Karpas-422 (cell line): Measurements from ENCODE around the gene XRN2. TPM values are rescaled to one million over a fixed set of nuclear protein-coding genes. Genes with fewer than 3 reads are reported as not detected.

Source experiments
- DNase-seq: peaks from one replicate; pipeline ENCODE4 v3.0.0-alpha.2; 2015
- H2AFZ ChIP-seq: fragments of 200-600 bp; sonication (generic); 2 replicates; pipeline ENCODE4 v1.6.1; 2014; ENCODE audit warnings: antibody characterized with exemption, low read length, mixed read lengths
- H3K27ac ChIP-seq: fragments of 200-600 bp; sonication (generic); 2 replicates; pipeline ENCODE4 v1.5.1; 2014; ENCODE audit warnings: mild to moderate bottlenecking, low read length, moderate library complexity
- H3K27me3 ChIP-seq: fragments of 200-600 bp; sonication (generic); 2 replicates; pipeline ENCODE4 v1.6.1; 2014; ENCODE audit warnings: low read length, mixed read lengths
- H3K36me3 ChIP-seq: fragments of 200-600 bp; sonication (generic); 2 replicates; pipeline ENCODE4 v1.6.1; 2014; ENCODE audit warnings: low read length, mixed read lengths; ENCODE audit not compliant: insufficient read depth
- H3K4me1 ChIP-seq: fragments of 200-600 bp; sonication (generic); 2 replicates; pipeline ENCODE4 v1.6.1; 2014; ENCODE audit warnings: mild to moderate bottlenecking, low read length, mixed read lengths
- H3K4me2 ChIP-seq: fragments of 200-600 bp; sonication (generic); 2 replicates; pipeline ENCODE4 v1.6.1; 2014; ENCODE audit warnings: low read length, low read depth, mild to moderate bottlenecking; ENCODE audit not compliant: poor library complexity, severe bottlenecking
- H3K4me3 ChIP-seq: fragments of 200-600 bp; sonication (generic); 2 replicates; pipeline ENCODE4 v1.5.1; 2014; ENCODE audit warnings: mild to moderate bottlenecking, antibody characterized with exemption, low read length, mixed read lengths
- H3K79me2 ChIP-seq: fragments of 200-600 bp; sonication (generic); 2 replicates; pipeline ENCODE4 v1.6.1; 2014; ENCODE audit warnings: mild to moderate bottlenecking, low read length, mixed read lengths
- H3K9ac ChIP-seq: fragments of 200-600 bp; sonication (generic); 2 replicates; pipeline ENCODE4 v1.6.0; 2014; ENCODE audit warnings: low read length
- H3K9me2 ChIP-seq: fragments of 200-600 bp; sonication (generic), shearing (Covaris generic); replicated peaks from 2 replicates; pipeline ENCODE4 v1.6.0; 2014; ENCODE audit warnings: mild to moderate bottlenecking, low read length, moderate library complexity; ENCODE audit not compliant: insufficient read depth
- H3K9me3 ChIP-seq: fragments of 300-700, 200-600 bp; sonication (generic); 2 replicates; pipeline ENCODE4 v1.6.1; 2014; ENCODE audit warnings: low read length, mixed read lengths
- H4K20me1 ChIP-seq: fragments of 200-600 bp; sonication (generic); 2 replicates; pipeline ENCODE4 v1.6.1; 2014; ENCODE audit warnings: mild to moderate bottlenecking, antibody characterized with exemption, low read length, low read depth; ENCODE audit not compliant: insufficient read depth
- total RNA-seq: library from RNA; depleted of rRNA; stranded (reverse); fragments of >200 nt; shearing (Covaris generic); gene quantifications from 2 replicates; pipeline ENCODE4 v1.2.3, GENCODE V29; 2014; ENCODE audit warnings: low replicate concordance

Gene XRN2
- total RNA-seq, 1 experiment from 2014 or later = 55.6 TPM

DNA sequence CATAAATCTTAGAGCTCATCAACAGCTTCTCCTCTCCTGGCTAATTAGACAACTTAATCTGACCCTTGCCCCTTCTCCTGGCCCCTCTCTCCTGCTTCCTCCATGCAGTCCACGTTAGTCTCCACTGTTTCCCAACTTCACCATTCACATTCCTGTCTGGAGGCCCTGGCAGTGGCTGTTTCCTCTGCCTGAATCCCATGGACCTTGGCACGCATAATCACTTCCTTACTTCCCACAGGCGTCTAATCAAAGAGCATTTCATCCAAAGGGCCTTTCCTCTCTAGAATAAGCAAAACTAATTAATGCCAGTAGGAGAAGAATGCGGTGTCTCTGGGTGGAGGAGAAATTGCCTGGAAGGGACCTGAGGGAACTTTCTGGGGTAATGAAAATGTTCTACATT, 16.4 kb upstream of the XRN2 start:
- Histone ChIP-seq H3K9me2 (no peaks in the 10 kb centered on the region), H3K9ac (no peak overlapping the region), H3K9me3 (no peaks in the 10 kb centered on the region), H3K4me2 (no peak overlapping the region), H3K27me3 (no peaks in the 10 kb centered on the region), H3K4me3 (no peak overlapping the region), H3K27ac (no peak overlapping the region), H3K36me3 (no peaks in the 10 kb centered on the region), H3K4me1 (no peaks in the 10 kb centered on the region), H3K79me2 (no peaks in the 10 kb centered on the region), H4K20me1 (no peaks in the 10 kb centered on the region), H2AFZ (no peak overlapping the region)
- DNase-seq = no peak

DNA sequence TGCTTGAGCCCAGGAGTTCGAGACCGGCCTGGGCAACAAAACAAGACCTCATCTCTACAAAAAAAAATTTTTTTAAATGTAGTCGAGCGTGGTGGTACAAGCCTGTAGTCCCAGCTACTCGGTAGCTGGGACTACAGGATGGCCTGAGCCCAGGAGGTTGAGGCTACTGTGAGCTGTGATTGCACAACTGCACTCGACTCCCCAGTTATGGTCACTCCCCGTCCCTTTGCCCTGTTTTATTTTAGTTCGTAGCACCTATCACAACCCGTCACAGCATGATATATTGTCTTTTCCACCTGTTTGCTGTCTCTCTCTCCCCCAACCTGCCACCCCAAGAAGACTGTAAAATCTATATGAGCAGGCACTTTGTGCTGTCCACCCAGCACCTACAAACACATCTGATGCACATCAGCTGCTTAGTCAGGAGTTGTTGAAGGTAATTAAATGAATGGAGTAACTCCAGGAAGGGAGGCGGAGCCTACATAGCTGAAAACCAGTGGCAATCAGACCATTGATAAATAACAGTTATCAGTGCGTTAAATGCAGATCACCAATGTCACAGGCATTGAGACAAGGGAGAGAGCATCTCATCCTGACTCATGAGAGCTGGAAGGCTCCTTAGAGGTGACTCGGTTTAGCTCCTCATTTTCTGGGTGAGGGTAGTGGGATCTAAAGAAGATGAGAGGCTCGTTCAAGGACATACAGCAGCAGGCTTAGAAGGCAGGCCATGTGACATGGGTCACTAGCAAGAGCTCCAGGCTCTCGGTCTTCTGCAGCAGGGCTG, 14.4 kb upstream of the XRN2 start:
- Histone ChIP-seq H3K4me1 (0 out of 2 replicates have a peak, but pooled peaks cover 4% of the 10 kb centered on the region), H3K27ac (no peak overlapping the region), H3K36me3 (no peaks in the 10 kb centered on the region), H3K4me2 (no peak overlapping the region), H2AFZ (no peak overlapping the region), H3K27me3 (no peaks in the 10 kb centered on the region), H3K9me2 (no peaks in the 10 kb centered on the region), H4K20me1 (no peaks in the 10 kb centered on the region), H3K9ac (no peak overlapping the region), H3K4me3 (no peak overlapping the region), H3K9me3 (no peaks in the 10 kb centered on the region), H3K79me2 (no peaks in the 10 kb centered on the region)
- DNase-seq = no peak

DNA sequence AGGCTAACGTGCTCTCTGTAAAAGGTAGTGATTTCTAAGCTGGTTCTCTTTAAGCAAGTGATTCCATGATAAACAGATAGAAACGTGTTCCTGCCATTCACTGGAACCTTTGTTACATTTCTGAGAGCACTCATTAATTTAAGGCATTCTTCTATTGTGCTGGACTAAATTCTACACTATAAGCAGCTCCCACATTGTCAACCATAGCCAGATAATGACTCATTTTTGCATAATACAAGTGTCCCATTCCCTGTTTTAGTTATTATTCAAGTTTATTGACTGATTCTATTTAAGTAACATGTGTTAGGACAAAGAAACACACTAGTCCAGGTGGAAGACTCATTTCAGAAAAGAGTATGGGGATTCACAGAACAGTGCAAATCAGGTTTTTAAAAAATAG, 13.5 kb upstream of the XRN2 start:
- H3K27me3 ChIP-seq = no peaks in the 10 kb centered on the region
- H3K9me2 ChIP-seq = no peaks in the 10 kb centered on the region
- H3K4me3 ChIP-seq = no peak overlapping the region
- no peak overlapping the region for H3K9ac ChIP-seq
- H3K79me2 ChIP-seq = no peaks in the 10 kb centered on the region
- no peak for DNase-seq
- H3K4me1 ChIP-seq = 0 out of 2 replicates have a peak, but pooled peaks cover 5% of the 10 kb centered on the region
- no peak overlapping the region for H2AFZ ChIP-seq
- H3K4me2 ChIP-seq = no peak overlapping the region
- H3K27ac ChIP-seq = no peak overlapping the region
- H4K20me1 ChIP-seq = no peaks in the 10 kb centered on the region
- H3K9me3 ChIP-seq = no peaks in the 10 kb centered on the region
- H3K36me3 ChIP-seq = no peaks in the 10 kb centered on the region

DNA sequence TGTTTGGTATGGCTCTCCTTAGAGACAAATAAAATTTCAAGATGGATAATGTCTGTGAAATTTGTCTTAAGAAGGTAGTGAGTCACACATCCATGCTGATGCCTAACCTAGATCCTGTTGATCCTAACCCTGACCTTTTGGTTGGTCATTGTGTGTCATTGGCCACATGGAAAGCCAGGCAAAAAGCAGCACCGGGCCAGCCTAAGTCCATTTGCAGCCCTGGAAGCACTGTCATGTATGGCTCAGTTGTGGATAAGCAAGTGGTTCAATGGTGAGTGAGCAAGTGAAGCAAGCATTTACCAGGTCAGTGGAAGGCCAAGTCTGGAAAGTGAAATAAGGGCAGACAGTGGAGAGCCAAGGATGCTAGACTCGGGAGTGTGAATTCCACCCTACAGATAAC, 12.1 kb upstream of the XRN2 start:
- H3K79me2 ChIP-seq = no peaks in the 10 kb centered on the region
- H3K27ac ChIP-seq = no peak overlapping the region
- H3K9me2 ChIP-seq = no peaks in the 10 kb centered on the region
- no peak overlapping the region for H3K4me3 ChIP-seq
- no peaks in the 10 kb centered on the region for H3K36me3 ChIP-seq
- no peak overlapping the region for H2AFZ ChIP-seq
- no peak overlapping the region for H3K4me2 ChIP-seq
- H3K4me1 ChIP-seq = 0 out of 2 replicates have a peak, but pooled peaks cover 5% of the 10 kb centered on the region
- no peak overlapping the region for H3K9ac ChIP-seq
- DNase-seq = no peak
- no peaks in the 10 kb centered on the region for H3K9me3 ChIP-seq
- H3K27me3 ChIP-seq = no peaks in the 10 kb centered on the region
- H4K20me1 ChIP-seq = no peaks in the 10 kb centered on the region

DNA sequence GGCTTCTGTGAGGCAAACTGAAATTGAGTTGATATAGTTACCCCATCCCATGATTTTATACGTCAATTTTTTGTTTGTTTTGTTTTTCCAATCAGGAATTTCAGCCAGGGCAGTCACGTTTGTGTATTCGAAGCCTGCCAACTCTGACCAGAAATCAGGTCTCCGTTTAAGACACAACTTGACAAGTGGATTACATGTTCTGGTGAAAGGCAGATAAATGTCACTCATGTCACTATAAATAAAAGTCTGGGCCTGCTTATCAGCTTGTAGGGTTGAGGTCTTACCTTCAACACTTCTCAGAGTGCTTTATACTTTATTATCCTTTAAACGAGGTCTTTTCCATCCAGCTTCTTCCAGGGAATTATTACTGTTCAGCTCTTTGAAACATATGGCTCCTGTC, 8.4 kb upstream of the XRN2 start:
- no peak for DNase-seq
- Histone ChIP-seq H3K4me2 (no peak overlapping the region), H2AFZ (no peak overlapping the region), H3K36me3 (no peaks in the 10 kb centered on the region), H3K4me3 (no peak overlapping the region), H3K4me1 (0 out of 2 replicates have a peak, but pooled peaks cover 5% of the 10 kb centered on the region), H3K9ac (no peak overlapping the region), H4K20me1 (no peaks in the 10 kb centered on the region), H3K27me3 (no peaks in the 10 kb centered on the region), H3K9me2 (no peaks in the 10 kb centered on the region), H3K79me2 (no peaks in the 10 kb centered on the region), H3K9me3 (no peaks in the 10 kb centered on the region), H3K27ac (no peak overlapping the region)

DNA sequence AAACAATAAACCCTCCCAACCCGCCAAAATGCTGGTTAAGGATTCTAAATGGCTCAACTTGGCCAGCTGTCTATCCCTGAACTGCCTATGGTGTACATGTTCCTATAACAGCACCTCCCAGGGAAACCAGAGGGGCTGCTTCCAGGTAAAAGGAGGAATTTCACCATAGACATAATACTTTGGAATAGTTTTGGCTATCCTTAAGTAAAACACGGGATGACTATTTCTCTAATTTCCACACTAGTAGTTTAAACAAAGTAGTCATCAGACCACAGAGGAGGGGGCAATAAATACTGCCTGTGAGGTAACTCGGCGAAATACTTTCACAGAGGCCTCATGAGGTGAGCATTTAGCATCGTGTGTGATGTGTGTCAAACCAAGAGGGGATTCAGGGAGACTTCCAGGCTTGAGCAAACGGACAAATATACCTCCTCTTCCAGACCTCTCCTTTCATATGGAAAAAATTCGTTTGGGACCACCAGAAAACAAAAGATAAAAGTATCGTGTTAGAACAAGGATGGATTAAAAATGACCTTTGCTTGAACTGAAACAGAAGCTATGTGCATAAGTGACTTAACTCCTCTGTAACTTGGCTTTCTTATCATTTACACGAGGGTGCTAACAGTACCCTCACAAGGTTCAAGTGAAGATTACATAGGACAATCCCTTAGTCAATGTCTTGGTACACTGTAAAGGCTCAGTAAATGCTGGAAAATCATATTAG, 1.0 kb upstream of the XRN2 start:
- H3K36me3 ChIP-seq = peaks cover 8% of the 10 kb centered on the region
- peaks cover 17% of the 10 kb centered on the region for H3K4me1 ChIP-seq
- H3K79me2 ChIP-seq = peaks cover 39% of the 10 kb centered on the region
- H4K20me1 ChIP-seq = peaks cover 12% of the 10 kb centered on the region
- no peak for DNase-seq
- peak overlapping the region; percentile 78 for H3K4me3 ChIP-seq
- H3K27me3 ChIP-seq = no peaks in the 10 kb centered on the region
- no peaks in the 10 kb centered on the region for H3K9me2 ChIP-seq
- peak overlapping the region; percentile 45; the same call in 1 of the 2 replicates for H3K27ac ChIP-seq
- peak overlapping the region; percentile 86 for H3K9ac ChIP-seq
- H3K4me2 ChIP-seq = peak overlapping the region; percentile 81
- H3K9me3 ChIP-seq = no peaks in the 10 kb centered on the region
- no peak overlapping the region for H2AFZ ChIP-seq

DNA sequence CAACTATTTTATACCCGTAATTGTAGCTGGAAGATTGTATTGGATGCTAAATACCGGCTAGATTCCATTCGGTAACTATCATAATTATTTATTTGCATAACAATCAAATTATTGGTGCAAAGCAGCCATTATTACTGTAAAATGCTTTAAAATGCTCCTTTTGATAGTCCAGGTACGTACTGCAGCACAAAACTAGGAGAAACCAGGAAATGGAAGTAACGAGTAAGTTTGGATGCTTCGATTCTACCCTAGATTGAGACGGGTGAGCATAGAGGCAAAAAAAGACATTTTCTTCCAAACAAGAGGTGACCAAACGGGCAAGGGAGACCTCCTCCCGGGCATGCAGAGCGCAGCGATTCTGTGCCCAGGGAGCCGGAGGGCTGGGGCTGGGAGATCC, 469 bp upstream of the XRN2 start:
- H3K9ac ChIP-seq = peak overlapping the region; percentile 86
- H3K27me3 ChIP-seq = no peaks in the 10 kb centered on the region
- no peaks in the 10 kb centered on the region for H3K9me3 ChIP-seq
- peak overlapping the region; percentile 19; the same call in 1 of the 2 replicates for H2AFZ ChIP-seq
- H3K27ac ChIP-seq = peak overlapping the region; percentile 45; the same call in 1 of the 2 replicates
- H3K4me2 ChIP-seq = peak overlapping the region; percentile 81
- H3K4me1 ChIP-seq = peaks cover 17% of the 10 kb centered on the region
- peaks cover 44% of the 10 kb centered on the region for H3K79me2 ChIP-seq
- peaks cover 12% of the 10 kb centered on the region for H4K20me1 ChIP-seq
- H3K4me3 ChIP-seq = peak overlapping the region; percentile 78
- H3K36me3 ChIP-seq = peaks cover 8% of the 10 kb centered on the region
- DNase-seq = no peak
- no peaks in the 10 kb centered on the region for H3K9me2 ChIP-seq

DNA sequence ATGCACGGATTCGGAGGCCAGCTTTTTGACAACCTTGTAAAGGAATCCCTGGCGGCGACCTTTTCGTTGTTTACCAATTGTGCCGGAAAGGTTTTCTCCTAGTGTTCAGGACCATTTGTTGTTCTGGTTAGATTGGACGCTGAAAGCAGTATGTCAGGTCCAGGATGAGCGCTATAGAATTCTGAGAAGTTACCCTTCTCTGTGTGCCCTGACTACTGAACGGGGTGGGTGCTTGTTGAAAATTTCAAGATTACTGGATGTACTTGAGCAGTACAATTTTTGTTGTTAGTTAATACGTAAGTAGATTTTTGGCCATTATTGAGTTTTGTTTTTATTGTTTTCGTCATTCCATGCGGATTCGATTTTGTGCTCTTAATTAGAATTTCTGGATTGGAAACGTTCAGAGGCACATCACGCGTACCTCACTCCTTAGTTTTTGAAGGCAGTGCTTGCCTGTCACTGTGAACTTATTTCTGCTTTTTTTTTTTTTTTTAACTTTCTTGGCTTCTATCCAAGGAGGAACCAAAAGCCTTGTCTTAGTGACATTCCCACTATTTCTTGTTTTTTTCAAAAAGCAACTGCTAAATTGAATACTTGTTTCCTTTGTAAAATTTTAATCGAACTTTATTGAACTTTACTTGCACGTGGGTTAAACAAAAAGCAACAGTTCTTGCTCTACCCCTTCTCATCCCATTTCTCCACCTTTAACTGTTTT, 898 bp downstream of the XRN2 start:
- Histone ChIP-seq H3K27me3 (no peaks in the 10 kb centered on the region), H3K9ac (peak overlapping the region; percentile 86), H3K4me1 (peaks cover 17% of the 10 kb centered on the region), H4K20me1 (peaks cover 12% of the 10 kb centered on the region), H3K36me3 (peaks cover 19% of the 10 kb centered on the region), H3K9me2 (no peaks in the 10 kb centered on the region), H3K79me2 (peaks cover 58% of the 10 kb centered on the region), H3K4me3 (peak overlapping the region; percentile 78), H3K4me2 (peak overlapping the region; percentile 81), H3K27ac (peak overlapping the region; percentile 23; the same call in 1 of the 2 replicates), H2AFZ (no peak overlapping the region), H3K9me3 (no peaks in the 10 kb centered on the region)
- peak; percentile 69 for DNase-seq
